SH-SY5Y (cell line): ENCODE measurements around the gene ZNF107.

Source experiments
- GATA2 ChIP-seq: IDR thresholded peaks from 2 replicates; pipeline ENCODE4 v1.6.1; 2011; ENCODE audit warnings: mild to moderate bottlenecking, low read depth, low read length
- GATA3 ChIP-seq: IDR thresholded peaks from 2 replicates; pipeline ENCODE4 v1.6.1; 2011; ENCODE audit warnings: low read depth, mild to moderate bottlenecking, low read length, moderate library complexity

DNA sequence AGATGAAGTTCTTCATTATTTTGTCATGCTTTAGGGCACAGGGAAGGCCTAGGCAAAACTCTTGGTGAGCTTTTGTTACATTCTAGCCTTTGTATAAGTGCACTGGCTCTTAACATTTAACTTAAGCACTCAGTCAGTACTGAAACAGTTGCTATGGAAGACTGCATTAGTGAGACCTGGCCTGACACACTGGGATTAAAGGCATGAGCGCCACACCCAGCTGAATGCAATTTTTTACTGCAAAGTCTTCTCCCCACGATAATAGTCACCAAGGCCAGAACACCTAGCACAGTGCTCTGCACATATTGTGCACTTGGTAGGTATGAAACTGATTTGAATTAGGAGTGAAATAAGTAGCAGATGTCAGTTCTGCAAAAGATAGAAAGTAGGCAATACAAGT lies 87.1 kb downstream of the ZNF107 start:
- no peak for TF ChIP-seq GATA3
- TF ChIP-seq GATA2: no peak
